Natural killer cell treated with Interleukin-12 subunit alpha and Interleukin-12 subunit beta and Interleukin-15 and Interleukin-18, amount 100 ng/mL, for 72 hours (primary cell): ENCODE results near the gene IL12A. TPM values are rescaled to one million over a fixed set of nuclear protein-coding genes. Genes with fewer than 3 reads are reported as not detected.
A peak's percentile ranks its signal among the peaks of the same experiment; 100 is the strongest.

Experiments used
- ATAC-seq, 2 donors: fragments of 150-1000 bp; cut with Tn5 transposase in 1 of 2; sonication (Bioruptor Pico), chemical (Tn5 transposase) in 1 of 2; 2 replicates each; pipeline ENCODE4 v1.10.0; 2021
- DNase-seq: peaks from one replicate; pipeline ENCODE4 v3.0.0; 2022; ENCODE audit warnings: low spot score
- H3K27ac Mint-ChIP-seq, 2 donors: 1 replicate in 1 of 2; 2 replicates in 1 of 2; pipeline ENCODE4 v1.8.0; 2022; ENCODE audit warnings: mixed read lengths in 2 of 2, mild to moderate bottlenecking in 1 of 2, moderate library complexity in 1 of 2
- H3K27me3 Mint-ChIP-seq, 2 donors: 1 replicate in 1 of 2; 2 replicates in 1 of 2; pipeline ENCODE4 v1.8.0; 2022; ENCODE audit warnings: mixed read lengths in 2 of 2
- H3K36me3 Mint-ChIP-seq: one replicate; pipeline ENCODE4 v1.8.0; 2022; ENCODE audit warnings: mixed read lengths
- H3K4me1 Mint-ChIP-seq, 2 donors: 1 replicate in 1 of 2; 2 replicates in 1 of 2; pipeline ENCODE4 v1.8.0; 2022; ENCODE audit warnings: low read depth in 2 of 2, mixed read lengths in 2 of 2, mild to moderate bottlenecking in 1 of 2
- H3K4me3 Mint-ChIP-seq: one replicate; pipeline ENCODE4 v1.8.0; 2022; ENCODE audit warnings: mixed read lengths
- H3K9me3 Mint-ChIP-seq: 2 replicates; pipeline ENCODE4 v1.8.0; 2022; ENCODE audit warnings: mixed read lengths
- total RNA-seq, 2 donors: library from RNA; stranded (reverse); gene quantifications; one replicate each; pipeline ENCODE4 v1.2.3, GENCODE V29; 2022

Gene IL12A
- total RNA-seq, 2 donors from 2014 or later = 0.31 to 1.5 TPM

DNA sequence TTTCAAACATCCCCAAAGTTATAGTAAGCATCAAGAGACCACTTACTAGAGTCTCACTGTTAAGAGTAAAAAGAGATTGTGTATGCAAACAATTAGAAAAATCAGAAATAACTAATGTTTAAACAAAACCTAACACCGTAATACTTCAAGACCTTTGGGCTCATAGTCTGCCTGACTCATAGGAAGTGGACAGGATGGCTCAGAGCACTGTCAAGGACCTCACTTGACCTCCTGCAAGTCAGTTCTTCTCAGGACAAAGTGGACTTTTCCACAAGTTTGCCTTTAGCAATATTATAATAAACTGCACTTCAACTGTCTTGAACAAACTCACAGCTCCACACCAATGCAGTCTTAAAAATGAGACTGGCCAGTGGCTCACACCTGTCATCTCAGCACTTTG is 34.8 kb downstream of the IL12A start:
- Mint-ChIP-seq H3K9me3 (no peaks in the 10 kb centered on the region), H3K27ac (no peak overlapping the region), H3K4me3 (no peak overlapping the region), H3K27me3 (peaks cover 18 to 24% of the 10 kb centered on the region in 2 donors), H3K36me3 (no peaks in the 10 kb centered on the region), H3K4me1 (peaks cover 14 to 17% of the 10 kb centered on the region in 2 donors)
- DNase-seq (no peak), ATAC-seq (no peak)

DNA sequence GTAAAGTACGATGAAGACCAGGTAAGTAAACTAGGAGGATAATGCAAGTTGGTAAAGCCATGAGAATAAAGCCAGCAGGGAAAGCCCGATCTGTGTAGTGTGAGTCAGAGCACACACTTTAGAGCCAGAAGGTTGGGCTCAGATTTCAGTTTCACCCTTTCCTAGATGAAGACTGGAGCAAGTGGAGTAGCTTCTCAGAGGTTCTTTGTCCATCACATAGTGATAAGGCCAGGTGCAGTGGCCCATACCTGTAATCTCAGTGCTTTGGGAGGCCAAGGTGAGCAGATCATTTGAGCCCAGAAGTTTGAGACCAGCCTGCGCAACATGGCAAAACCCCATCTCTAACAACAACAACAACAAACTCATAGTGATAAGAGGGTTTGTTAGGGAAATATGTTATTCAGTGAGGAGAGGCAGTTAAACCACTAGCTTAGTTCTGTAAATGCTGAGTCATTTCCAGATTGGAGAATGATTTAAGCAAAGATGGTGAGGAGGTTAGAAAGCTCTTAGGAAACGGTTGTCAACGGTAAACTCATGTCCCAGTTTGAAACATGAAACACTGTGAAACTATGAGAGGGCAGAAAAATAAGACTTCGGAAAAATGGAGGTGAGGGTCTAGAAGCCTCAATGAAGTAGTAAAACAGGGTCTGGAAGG is 39.0 kb downstream of the IL12A start:
- H3K27me3 Mint-ChIP-seq = peaks cover 0 to 6% of the 10 kb centered on the region in 2 donors
- peaks cover 14 to 17% of the 10 kb centered on the region in 2 donors for H3K4me1 Mint-ChIP-seq
- H3K4me3 Mint-ChIP-seq = peak overlapping the region; percentile 74
- H3K36me3 Mint-ChIP-seq = no peaks in the 10 kb centered on the region
- H3K27ac Mint-ChIP-seq = peak overlapping the region; percentile 37 to 81
- ATAC-seq = peak; percentile 80 to 87
- DNase-seq = no peak
- no peaks in the 10 kb centered on the region for H3K9me3 Mint-ChIP-seq

GRCh38 chr3:160035757-160036156 is 47.1 kb downstream of the IL12A start:
- no peak overlapping the region for H3K4me3 Mint-ChIP-seq
- H3K27me3 Mint-ChIP-seq = peaks cover 20 to 28% of the 10 kb centered on the region in 2 donors
- H3K4me1 Mint-ChIP-seq = peaks cover 0 to 2% of the 10 kb centered on the region in 2 donors
- H3K27ac Mint-ChIP-seq = no peak overlapping the region
- no peaks in the 10 kb centered on the region for H3K9me3 Mint-ChIP-seq
- no peak for DNase-seq
- no peak for ATAC-seq
- no peaks in the 10 kb centered on the region for H3K36me3 Mint-ChIP-seq

DNA sequence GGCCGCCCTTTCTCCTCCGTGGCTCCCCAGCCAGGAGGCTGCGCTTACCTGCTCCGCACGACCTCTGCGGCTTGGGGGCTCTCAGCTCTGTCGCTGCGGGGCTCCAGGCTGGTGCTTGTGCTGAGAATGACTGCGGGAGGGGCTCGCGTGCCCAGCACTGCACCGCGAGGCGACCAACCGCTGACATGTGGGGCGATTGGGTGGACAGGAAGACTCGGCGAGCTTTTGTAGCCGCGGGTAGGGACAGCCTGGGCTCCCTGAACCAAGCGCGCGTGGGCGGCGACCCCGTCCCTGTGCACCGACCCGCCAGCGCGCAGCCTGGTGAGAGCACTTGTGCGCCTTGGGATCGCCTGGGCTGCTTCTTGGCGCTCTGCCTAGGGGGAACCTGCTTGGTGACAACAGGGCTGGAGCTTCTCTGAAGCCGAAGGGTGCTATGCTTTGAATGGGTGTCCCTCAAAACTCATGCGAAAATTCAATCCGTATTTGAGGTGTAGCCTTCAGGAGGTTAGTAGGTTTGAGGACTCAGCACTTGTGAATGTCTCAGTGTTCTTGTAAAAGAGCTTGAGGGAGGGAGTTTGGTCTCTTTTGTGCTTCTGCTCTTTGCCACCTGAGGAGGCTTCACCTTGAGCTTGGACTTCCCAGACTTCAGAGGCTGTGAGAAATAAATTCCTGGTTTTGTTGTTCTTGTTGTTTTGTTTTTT is 50.4 kb downstream of the IL12A start:
- H3K36me3 Mint-ChIP-seq = peaks cover 7% of the 10 kb centered on the region
- H3K9me3 Mint-ChIP-seq = peaks cover 8% of the 10 kb centered on the region
- H3K27me3 Mint-ChIP-seq = peaks cover 34 to 38% of the 10 kb centered on the region in 2 donors
- H3K27ac Mint-ChIP-seq = no peak overlapping the region
- H3K4me3 Mint-ChIP-seq = no peak overlapping the region
- DNase-seq = no peak
- no peak for ATAC-seq
- H3K4me1 Mint-ChIP-seq = peaks cover 0 to 2% of the 10 kb centered on the region in 2 donors

DNA sequence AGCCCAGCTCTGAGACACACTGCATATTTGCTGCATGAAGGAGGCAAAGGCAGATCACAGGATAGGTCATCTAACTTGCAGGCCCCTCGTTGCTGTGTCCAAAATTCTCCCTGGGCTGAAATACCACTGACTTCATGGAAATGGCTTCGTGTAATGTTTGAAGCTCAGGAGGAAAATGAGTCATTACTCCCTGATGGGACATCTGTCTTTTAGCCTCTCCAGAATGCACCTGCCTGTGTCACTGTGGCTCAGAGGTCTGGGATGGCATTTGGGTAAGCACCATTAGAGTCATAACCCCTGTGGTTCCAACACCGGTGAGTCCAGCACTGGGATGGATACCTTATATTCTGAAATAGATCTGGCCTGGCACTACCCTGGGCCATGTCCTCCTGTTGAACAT is 51.5 kb downstream of the IL12A start:
- H3K9me3 Mint-ChIP-seq = peaks cover 8% of the 10 kb centered on the region
- H3K36me3 Mint-ChIP-seq = peaks cover 7% of the 10 kb centered on the region
- peaks cover 34 to 38% of the 10 kb centered on the region in 2 donors for H3K27me3 Mint-ChIP-seq
- DNase-seq (no peak), ATAC-seq (no peak)
- H3K4me1 Mint-ChIP-seq = peaks cover 0 to 2% of the 10 kb centered on the region in 2 donors
- H3K27ac Mint-ChIP-seq = no peak overlapping the region
- H3K4me3 Mint-ChIP-seq = no peak overlapping the region

DNA sequence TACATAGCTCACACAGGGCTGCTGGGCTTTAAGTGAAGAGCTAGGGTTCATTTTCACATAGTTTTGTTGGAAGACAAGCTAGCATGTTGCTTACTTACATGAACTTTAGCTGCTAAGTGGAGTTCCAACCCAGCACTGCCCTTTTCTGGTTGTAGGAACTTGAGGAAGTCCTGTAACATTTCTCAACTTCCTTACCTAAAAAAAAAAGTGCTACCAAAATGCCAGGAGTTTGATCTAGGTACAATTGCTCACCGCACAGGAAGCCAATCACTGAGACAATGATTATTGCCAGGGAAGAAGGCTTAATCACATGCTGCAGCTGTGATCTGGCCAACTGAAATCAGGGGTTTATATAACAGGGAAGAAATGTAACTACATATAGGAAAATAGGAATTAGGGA is 52.8 kb downstream of the IL12A start:
- Mint-ChIP-seq H3K27ac (no peak overlapping the region), H3K9me3 (peaks cover 8% of the 10 kb centered on the region), H3K36me3 (peaks cover 7% of the 10 kb centered on the region), H3K4me3 (no peak overlapping the region), H3K27me3 (peaks cover 32 to 34% of the 10 kb centered on the region in 2 donors), H3K4me1 (peaks cover 0 to 2% of the 10 kb centered on the region in 2 donors)
- ATAC-seq (no peak), DNase-seq (no peak)

- Mint-ChIP-seq H3K4me1 (no peaks in the 10 kb centered on the region), H3K4me3 (no peak overlapping the region), H3K9me3 (peaks cover 8% of the 10 kb centered on the region), H3K27me3 (peaks cover 18 to 23% of the 10 kb centered on the region in 2 donors), H3K27ac (no peak overlapping the region), H3K36me3 (peaks cover 7% of the 10 kb centered on the region)
- ATAC-seq = no peak
- no peak for DNase-seq
Observed at GRCh38 chr3:160044121-160044520, 55.5 kb downstream of the IL12A start.

Other genes with a start within 250 kb of the IL12A start
- not detected for gene SCHIP1, start 149.0 kb upstream of the IL12A start, total RNA-seq
- not detected for gene C3orf80, start 236.6 kb downstream of the IL12A start, total RNA-seq